ENCODE measurements around the gene MED13L. TPM values are rescaled to one million over a fixed set of nuclear protein-coding genes. Genes with fewer than 3 reads are reported as not detected.

The MED13L gene
- total and polyA plus RNA-seq, 2 of the 8 experiments (the other 6 are each of a cell fraction or from before 2014, with no cell fraction given): 15.9 to 51.7 TPM

GRCh38 chr12:116078396-116078795, 199.1 kb downstream of the MED13L start (continued):
- TF ChIP-seq EZH2 (IDR thresholded peaks at IDR 0.05; ENCODE audit: low read depth, low read length, severe bottlenecking): no peak
- no peak for TF ChIP-seq NANOG (IDR thresholded peaks at IDR 0.05; ENCODE audit: insufficient read depth, low read depth, low read length, poor library complexity, severe bottlenecking)
- TF ChIP-seq SP4 (IDR thresholded peaks at IDR 0.05; ENCODE audit: low read length): no peak
